Measurements from ENCODE around the gene CABYR.

The CABYR gene

GRCh38 chr18:24114924-24115549 is 23.8 kb upstream of the CABYR start:
- no peak for TF ChIP-seq CTCF (conservative IDR thresholded peaks at IDR 0.05; ENCODE audit: low read depth, low read length)
- no peak for DNase-seq (ENCODE audit: low read depth)
- H3K4me3 ChIP-seq (ENCODE audit: low read depth, low read length) = no peak overlapping the region

- no peak overlapping the region for H3K4me3 ChIP-seq (ENCODE audit: low read depth, low read length)
- no peak for TF ChIP-seq CTCF (conservative IDR thresholded peaks at IDR 0.05; ENCODE audit: low read depth, low read length)
- no peak for DNase-seq (ENCODE audit: low read depth)
Observed at GRCh38 chr18:24115628-24116027, 23.2 kb upstream of the CABYR start.

- no peak overlapping the region for H3K4me3 ChIP-seq (ENCODE audit: low read depth, low read length)
- DNase-seq (ENCODE audit: low read depth) = peak; percentile 87
- peak; percentile 79 for TF ChIP-seq CTCF (conservative IDR thresholded peaks at IDR 0.05; ENCODE audit: low read depth, low read length)
Observed at GRCh38 chr18:24118750-24119577, 19.9 kb upstream of the CABYR start.

- TF ChIP-seq CTCF (conservative IDR thresholded peaks at IDR 0.05; ENCODE audit: low read depth, low read length) = no peak
Observed at GRCh38 chr18:24120676-24121075, 18.2 kb upstream of the CABYR start.

GRCh38 chr18:24121625-24122024 is 17.2 kb upstream of the CABYR start:
- no peak overlapping the region for H3K4me3 ChIP-seq (ENCODE audit: low read depth, low read length)
- no peak for TF ChIP-seq CTCF (conservative IDR thresholded peaks at IDR 0.05; ENCODE audit: low read depth, low read length)
- DNase-seq (ENCODE audit: low read depth) = no peak

More at GRCh38 chr18:24120676-24121075, 18.2 kb upstream of the CABYR start:
- DNase-seq (ENCODE audit: low read depth) = no peak
- no peak overlapping the region for H3K4me3 ChIP-seq (ENCODE audit: low read depth, low read length)

GRCh38 chr18:24126155-24126961 is 12.5 kb upstream of the CABYR start:
- TF ChIP-seq CTCF (conservative IDR thresholded peaks at IDR 0.05; ENCODE audit: low read depth, low read length) = no peak
- H3K4me3 ChIP-seq (ENCODE audit: low read depth, low read length) = no peak overlapping the region
- DNase-seq (ENCODE audit: low read depth) = no peak
